HG03175 (cell line): ENCODE data around the gene TCP11.
"Not testable (repeated sequence)": the region's sequence is repeated elsewhere in the genome, so short reads cannot be mapped to it uniquely, and the experiment has no call there.

Experiments used
- ATAC-seq: cut with Tn5 transposase; IDR thresholded peaks from one replicate; pipeline ENCODE4 v1.9.1; 2021; ENCODE audit warnings: mild to moderate bottlenecking, moderate library complexity; ENCODE audit not compliant: unreplicated experiment

Gene TCP11

DNA sequence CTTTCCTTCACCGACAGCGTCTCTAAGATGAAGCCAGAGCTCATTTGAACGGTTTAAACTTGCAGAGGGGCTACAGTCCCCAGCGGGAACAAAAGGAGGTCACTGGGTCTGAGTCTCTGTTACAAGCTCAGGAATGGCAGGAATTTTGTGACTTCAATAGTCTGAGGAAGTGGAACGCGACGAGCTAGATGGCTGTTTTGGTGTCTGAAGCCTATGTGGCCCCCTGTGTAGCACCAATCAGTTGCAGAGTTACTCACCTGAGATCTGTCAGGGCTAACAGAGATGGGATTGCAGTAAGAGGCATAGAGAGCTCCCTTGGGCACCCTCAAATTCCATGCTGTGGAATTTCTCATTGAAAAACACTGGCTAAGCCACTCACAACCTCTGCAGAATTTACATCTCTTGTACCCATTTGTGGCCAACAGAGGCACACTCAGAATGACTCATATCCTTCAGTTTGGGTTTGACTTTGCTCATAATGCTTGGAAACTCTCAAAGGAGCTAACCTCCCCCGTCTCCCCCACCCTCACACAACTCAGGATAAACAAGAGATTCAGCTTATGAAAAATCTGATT is 7.1 kb upstream of the TCP11 start:
- ATAC-seq = no peak

DNA sequence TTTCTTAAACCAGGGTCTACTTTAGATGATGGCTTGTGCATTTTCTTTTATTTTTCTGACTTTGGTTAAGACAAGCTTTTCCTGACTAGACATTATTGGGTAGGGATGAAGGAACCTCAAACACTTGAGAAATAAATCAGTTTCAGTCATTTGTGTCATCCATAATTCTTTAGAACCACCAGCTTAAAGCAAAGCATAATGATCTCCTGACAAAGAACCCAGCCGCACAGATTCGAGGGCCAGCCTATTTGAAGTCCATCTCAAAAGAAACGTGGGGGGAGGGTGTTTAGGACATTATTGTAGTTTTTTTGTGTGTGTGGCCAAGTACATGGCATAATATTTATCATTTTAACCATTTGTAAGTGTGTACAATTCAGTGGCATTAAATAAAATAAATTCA is 6.3 kb upstream of the TCP11 start:
- no peak for ATAC-seq

GRCh38 chr6:35147026-35147425 is 5.9 kb upstream of the TCP11 start:
- no peak for ATAC-seq

DNA sequence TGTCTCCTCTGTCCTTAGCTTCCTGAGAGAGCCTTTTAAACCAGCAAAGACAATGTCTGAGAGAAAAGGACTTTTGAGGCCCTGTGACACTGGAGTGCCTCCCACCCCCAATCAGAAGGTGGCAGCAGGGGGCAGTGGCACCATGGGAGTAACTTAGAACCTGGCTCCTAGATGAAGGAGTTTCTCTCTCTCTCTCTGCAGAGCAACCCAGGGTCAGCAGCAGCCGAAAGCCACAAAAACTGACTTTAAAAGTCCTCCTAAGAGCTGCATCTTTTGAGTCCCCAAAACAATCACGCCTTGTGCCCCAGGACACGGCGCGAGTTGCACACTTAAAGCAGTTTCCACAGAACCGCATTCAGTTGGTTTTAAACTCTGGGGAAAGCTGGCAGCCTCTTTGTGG is 5.3 kb upstream of the TCP11 start:
- no peak for ATAC-seq

GRCh38 chr6:35145757-35146156 is 4.6 kb upstream of the TCP11 start:
- no peak for ATAC-seq

DNA sequence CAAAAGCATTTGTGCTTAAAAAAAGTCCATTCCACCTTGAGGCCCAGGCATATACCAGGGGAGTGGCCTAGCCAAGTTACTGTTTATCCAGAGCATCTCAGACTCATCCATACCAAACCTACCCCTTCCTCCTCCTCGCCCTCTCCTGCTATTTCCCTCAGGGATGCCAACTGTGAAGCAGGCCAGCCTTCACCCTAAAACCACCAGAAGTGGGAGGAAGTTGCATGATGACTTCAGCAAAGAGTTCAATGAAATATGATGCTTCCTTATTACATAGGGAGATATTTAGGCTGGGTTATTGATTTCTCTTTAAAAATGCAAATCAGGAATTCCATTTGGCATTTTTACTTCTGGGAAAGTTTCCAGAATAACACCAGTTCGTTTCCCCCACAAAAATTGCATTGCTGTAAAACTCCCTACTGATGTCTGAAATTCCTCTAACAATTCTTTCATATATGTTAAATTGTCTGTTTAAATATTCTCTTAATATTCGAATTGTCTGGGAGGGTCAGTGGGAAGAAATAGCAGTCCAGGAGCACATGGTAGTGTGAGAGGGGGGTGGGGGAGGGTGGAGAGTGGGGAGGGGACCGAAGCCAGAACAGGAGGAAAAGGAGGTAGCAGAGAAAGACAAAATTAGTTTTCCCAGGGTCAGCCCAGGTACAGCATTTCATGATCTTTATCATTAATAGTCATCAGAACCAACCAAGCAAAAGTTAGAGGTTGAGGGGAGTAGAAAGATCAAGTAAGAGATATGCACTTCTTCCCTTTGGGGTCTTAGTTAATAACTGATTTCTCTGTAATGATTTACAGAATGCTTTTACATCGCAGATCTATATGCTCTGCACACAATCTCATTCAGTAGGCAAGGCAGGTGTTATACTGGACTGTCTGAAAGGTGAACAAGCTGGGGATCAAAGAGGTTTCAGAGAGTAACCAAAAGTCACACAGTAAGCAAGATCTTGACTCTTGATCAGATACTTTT is 1.7 kb upstream of the TCP11 start:
- no peak for ATAC-seq

DNA sequence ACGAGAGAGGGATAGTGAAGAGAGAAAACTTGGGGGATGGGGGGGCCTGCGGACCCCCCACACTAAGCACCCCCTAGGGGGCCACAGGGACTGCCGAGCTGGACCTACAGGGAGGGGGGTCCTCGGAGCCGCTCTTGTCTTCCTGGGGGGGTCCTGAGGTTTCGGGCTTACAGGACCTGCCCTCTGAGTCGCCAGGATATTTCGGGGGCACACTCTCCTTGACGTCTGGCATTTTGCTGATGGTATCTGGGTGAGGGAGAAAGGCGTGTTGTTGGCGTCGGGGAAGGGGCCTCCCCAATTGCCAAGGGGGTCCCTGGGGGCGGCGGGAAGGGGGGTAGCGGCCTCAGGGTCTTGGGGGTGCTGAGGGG is 516 bp downstream of the TCP11 start:
- no peak for ATAC-seq

DNA sequence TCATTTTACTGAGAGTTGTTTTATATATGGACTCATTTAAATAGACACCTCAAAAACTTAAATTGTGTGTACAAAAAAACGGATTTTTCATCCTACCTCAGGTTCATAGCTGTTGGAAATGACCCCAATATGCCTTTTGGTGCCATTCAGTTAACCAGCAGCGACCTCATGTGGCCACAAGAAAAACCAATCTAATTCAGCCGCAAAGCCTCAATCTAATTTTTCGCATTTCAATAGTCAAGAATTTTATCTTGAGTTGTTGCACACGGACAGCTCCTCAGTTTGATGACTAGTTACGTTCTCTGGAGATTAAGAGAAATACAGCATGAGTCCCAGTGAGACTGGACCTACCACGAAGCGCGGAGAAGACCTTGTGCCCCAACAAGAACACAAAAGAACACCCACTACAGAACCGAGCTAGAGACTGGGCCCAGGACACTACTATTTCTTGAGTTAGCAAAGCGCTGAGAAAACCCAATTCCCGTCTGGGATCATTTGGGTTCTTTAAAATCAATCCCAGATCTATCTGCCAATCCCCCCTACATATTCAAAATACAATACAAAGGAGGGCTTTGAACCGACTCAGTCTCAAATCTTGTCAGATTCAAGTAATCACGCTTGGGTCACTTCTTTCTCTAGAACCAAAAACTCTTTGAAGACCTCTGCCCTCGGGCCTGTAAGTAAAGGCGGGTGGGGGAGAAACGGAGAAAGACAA is 1.1 kb downstream of the TCP11 start:
- no peak for ATAC-seq

DNA sequence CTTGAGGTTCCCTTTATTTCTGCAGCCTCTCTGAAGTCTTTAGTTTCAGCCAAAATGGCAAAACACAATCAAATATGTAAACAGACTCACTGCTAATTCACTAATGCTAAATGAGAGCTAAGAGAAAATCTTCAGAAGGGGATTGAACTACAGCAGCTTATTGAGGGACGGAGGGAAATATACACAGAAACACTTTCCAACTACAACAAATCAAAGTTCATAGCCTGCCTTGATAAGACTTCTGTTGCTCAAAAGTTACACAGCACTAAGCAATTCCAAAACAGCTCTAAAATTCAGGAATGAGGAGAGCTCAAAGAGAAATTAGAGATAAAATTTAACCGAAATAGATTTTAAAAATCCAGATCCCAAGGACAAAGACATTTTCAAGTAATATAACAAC is 1.7 kb downstream of the TCP11 start:
- ATAC-seq = no peak

DNA sequence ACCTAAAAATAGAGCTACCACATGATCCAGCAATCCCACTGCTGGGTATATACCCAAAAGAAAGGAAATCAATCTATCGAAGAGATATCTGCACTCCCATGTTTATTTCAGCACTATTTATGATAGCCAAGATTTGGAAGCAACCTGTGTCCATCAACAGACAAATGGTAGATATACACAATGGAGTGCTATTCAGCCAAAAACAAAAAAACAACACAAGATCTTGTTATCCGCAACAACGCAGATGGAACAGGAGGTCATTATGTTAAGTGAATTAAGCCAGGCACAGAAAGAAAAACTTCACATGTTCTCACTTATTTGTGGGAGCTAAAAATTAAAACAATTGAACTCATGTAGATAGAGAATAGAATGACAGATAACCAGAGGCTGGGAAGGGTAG is 2.9 kb downstream of the TCP11 start:
- ATAC-seq = not testable (repeated sequence)

DNA sequence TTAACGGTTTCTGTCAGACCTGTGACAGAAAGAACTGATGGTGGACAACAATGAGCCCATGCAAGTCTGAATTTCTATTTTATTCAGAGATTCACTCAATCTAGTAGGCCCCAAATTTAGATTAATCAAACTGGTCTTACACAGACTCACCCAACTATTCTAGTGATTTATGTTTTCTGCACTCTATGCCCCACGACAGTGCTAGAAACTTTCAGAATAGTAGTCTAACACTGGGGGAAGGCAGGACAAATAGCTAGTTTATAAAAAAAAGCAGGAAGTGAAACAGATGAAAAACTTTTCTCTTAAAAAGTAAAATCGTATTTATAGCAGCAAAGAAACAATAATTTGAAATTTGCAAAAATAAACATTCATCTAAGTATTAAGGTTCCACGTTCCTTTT is 5.0 kb downstream of the TCP11 start:
- no peak for ATAC-seq

DNA sequence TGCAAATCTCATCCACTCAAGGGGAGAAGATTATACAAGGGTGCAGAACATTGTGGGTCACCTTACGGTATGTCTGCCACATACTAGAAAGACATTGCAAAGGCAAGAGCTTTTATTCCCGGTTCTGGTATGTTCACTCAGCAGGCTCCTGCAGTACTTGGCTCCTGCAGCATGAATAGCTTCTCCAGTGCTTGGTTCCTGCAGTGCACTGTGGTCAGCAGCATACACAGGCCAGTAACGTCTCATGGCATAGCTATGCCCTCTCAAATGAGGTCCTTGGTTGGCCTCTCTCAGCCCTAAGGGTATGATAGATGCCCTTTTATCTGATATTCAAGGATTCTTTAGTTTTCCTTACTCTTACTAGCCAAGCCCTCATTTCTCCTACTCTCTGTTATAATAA is 12.6 kb downstream of the TCP11 start:
- ATAC-seq = no peak

- no peak for ATAC-seq
Observed at GRCh38 chr6:35128042-35128441, 13.1 kb downstream of the TCP11 start.

- no peak for ATAC-seq
Observed at GRCh38 chr6:35124356-35124755, 16.8 kb downstream of the TCP11 start.

DNA sequence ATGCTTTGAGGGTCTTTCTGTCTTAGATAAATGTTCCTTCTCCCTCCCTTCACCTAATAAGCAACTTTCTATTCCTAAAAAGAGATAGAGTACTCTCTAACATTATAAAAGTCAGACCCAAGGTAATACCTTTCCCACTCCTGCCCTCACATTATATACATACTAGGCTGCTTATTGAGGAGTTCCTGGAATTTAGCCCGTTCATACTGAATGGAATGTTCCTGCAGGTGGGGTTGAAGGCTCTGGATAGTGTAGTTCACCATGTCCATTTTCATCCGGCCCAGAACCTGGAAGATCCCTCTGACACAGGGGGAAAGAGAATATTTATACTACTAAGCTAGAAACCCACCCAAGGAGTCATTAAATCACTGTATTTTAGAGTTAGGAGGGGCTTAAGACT is 20.4 kb downstream of the TCP11 start:
- no peak for ATAC-seq

GRCh38 chr6:35108309-35108885 is 32.7 kb downstream of the TCP11 start:
- no peak for ATAC-seq

GRCh38 chr6:35107761-35108160 is 33.4 kb downstream of the TCP11 start:
- not testable (repeated sequence) for ATAC-seq

DNA sequence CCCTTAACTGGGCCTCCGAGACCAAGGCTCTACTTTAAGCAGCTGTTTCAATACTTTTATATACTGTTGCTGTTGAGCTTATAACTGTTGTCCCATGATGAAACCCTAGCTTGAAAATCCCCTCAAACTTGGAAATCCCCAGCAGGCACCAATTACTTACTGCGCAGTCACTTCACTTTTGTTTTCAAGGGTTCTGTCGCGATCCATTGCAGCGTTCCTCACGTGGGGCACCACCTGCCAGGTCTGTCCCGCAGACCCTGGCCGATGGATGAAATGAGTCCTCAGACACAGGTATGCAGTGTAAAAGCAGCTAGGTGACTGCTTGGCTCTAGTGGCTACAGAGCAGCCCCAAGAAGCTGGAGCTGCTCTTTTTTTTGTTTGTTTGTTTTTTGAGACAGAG is 33.9 kb downstream of the TCP11 start:
- not testable (repeated sequence) for ATAC-seq

DNA sequence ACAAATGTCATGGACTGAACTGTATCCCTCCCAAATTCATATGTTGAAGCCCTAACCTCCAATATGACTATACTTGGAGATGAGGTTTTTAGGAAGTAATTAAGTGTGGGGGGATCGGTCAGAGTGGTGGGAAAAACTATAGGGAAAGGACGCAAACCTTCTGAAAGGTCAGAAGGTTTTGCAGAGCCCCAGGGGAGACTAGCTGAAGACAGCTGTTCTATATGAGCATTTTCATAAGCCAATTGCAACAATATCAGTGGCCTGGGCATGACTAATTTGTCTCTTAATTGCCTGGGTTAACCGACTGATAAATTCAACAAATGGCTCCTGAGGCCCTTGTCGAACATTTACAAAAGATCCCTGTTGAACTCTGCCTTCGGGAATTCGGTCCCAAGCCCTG is 35.1 kb downstream of the TCP11 start:
- ATAC-seq = not testable (repeated sequence)

DNA sequence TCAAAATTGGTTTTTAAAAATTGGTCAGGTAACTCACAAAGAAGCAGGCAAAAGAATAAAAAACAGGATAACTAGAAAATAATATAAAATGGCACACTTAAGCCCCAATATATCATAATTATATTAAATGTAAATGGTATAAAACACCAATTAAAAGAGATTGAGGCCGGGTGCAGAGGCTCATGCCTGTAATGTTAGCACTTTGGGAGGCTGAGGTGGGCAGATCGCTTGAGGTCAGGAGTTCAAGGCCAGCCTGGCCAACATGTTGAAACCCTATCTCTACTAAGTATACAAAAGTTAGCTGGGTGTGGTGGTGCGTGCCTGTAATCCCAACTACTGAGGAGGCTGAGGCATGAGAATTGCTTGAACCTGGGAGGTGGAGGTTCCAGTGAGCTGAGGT is 36.1 kb downstream of the TCP11 start:
- ATAC-seq = no peak

DNA sequence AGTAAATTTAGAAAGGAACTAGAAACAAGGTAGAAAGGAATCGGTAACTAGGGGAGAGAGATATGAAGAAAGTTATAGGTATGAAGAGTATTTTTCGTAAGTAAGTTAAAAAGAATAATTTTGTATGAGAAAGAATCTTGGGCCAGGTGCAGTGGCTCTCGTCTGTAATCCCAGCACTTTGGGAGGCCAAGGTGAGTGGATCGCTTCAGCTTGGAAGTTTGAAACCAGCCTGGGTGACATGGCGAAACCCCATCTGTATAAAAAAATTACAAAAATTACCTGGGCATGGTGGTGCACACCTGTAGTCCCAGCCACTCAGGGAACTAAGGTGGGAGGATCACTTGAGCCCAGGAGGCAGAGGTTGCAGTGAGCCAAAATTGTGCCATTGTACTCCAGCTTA is 42.0 kb downstream of the TCP11 start:
- no peak for ATAC-seq
